Testis (tissue), 3 donors: ENCODE measurements around the gene PHF10. TPM values are rescaled to one million over a fixed set of nuclear protein-coding genes. Genes with fewer than 3 reads are reported as not detected.

Source experiments
- DNase-seq: peaks from one replicate; pipeline ENCODE4 v3.0.0-alpha.2; 2019
- H3K27ac ChIP-seq, 2 donors: fragments of 200-600 bp; sonication (generic); one replicate each; pipeline ENCODE4 v1.5.1; 2019
- H3K27me3 ChIP-seq: fragments of 200-600 bp; sonication (generic); one replicate; pipeline ENCODE4 v1.5.1; 2019
- H3K36me3 ChIP-seq: fragments of 200-600 bp; sonication (generic); one replicate; pipeline ENCODE4 v1.5.1; 2017; ENCODE audit warnings: low read depth; ENCODE audit errors: missing control alignments
- H3K4me1 ChIP-seq: fragments of 200-600 bp; sonication (generic); one replicate; pipeline ENCODE4 v1.5.1; 2019
- H3K4me3 ChIP-seq, 2 donors: fragments of 200-600 bp; sonication (generic); one replicate each; pipeline ENCODE4 v1.5.1; 2017 to 2019
- H3K9me3 ChIP-seq: fragments of 200-600 bp; sonication (generic); one replicate; pipeline ENCODE4 v1.5.1; 2017
- POLR2A ChIP-seq: fragments of 450-650 bp; IDR thresholded peaks from one replicate; pipeline ENCODE4 v1.6.1; 2017; ENCODE audit warnings: antibody characterized with exemption, mild to moderate bottlenecking, moderate library complexity
- WGBS, 2 donors: methylation state at CpG; one replicate each; pipeline ENCODE4 v1.1.5; 2018; 5-methylcytosine and 5-hydroxymethylcytosine counted together
- intact Hi-C: fragments of 100-400 bp; cut with DNase I; formaldehyde crosslinking; loops from one replicate; pipeline ENCODE4 v1.15.1; 2023; ENCODE audit warnings: low total_unique reads
- polyA plus RNA-seq: library from polyadenylated mRNA; stranded (reverse); fragments of 350-450 nt; fragmentation: Illumina TruSeq; extraction: RNeasy Lipid Tissue Mini Kit (QIAGEN cat#74804); gene quantifications from one replicate; pipeline ENCODE4 v1.2.3, GENCODE V29; 2014; ENCODE audit warnings: low read depth, low replicate concordance; ENCODE audit not compliant: insufficient read depth
- total RNA-seq, 2 donors: library from RNA; depleted of rRNA; stranded (reverse); fragments of >200 nt; gene quantifications; one replicate each; pipeline ENCODE4 v1.2.3, GENCODE V29; 2016
- TF ChIP-seq, protein P1 (sequence below), 3 experiments: fragments of 450-650 bp in 2 of 3; fragments of 200-600 bp in 1 of 3; sonication (generic) in 1 of 3; IDR thresholded peaks; one replicate each; pipeline ENCODE4 v1.5.1; 2016 to 2019; ENCODE audit warnings: antibody characterized with exemption in 3 of 3, mild to moderate bottlenecking in 2 of 3, moderate library complexity in 1 of 3

PHF10 gene
- total and polyA plus RNA-seq, 3 donors from 2014 or later, result 46.1 to 69.5 (median 64.0) TPM

- no peak for TF ChIP-seq POLR2A
- TF ChIP-seq, protein P1, sequence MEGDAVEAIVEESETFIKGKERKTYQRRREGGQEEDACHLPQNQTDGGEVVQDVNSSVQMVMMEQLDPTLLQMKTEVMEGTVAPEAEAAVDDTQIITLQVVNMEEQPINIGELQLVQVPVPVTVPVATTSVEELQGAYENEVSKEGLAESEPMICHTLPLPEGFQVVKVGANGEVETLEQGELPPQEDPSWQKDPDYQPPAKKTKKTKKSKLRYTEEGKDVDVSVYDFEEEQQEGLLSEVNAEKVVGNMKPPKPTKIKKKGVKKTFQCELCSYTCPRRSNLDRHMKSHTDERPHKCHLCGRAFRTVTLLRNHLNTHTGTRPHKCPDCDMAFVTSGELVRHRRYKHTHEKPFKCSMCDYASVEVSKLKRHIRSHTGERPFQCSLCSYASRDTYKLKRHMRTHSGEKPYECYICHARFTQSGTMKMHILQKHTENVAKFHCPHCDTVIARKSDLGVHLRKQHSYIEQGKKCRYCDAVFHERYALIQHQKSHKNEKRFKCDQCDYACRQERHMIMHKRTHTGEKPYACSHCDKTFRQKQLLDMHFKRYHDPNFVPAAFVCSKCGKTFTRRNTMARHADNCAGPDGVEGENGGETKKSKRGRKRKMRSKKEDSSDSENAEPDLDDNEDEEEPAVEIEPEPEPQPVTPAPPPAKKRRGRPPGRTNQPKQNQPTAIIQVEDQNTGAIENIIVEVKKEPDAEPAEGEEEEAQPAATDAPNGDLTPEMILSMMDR (IDR thresholded peaks at IDR 0.05), result no peak
- no peaks in the 10 kb centered on the region for H3K27me3 ChIP-seq
- no peak for DNase-seq
- H3K4me1 ChIP-seq, result no peaks in the 10 kb centered on the region
- intact Hi-C loops, result no loop called here
- WGBS, 2 donors, result 78 to 83% methylated on average over 8 to 10 of the region's 10 CpGs
- H3K9me3 ChIP-seq, result no peaks in the 10 kb centered on the region
- H3K27ac ChIP-seq, result no peak overlapping the region
- peaks cover under 1% of the 10 kb centered on the region for H3K36me3 ChIP-seq
- no peak overlapping the region for H3K4me3 ChIP-seq
Observed at GRCh38 chr6:169763308-169763707, 39.0 kb upstream of the PHF10 start.

GRCh38 chr6:169755162-169755561, 30.9 kb upstream of the PHF10 start:
- H3K4me1 ChIP-seq, result peaks cover 9% of the 10 kb centered on the region
- intact Hi-C loops, result no loop called here
- DNase-seq, result no peak
- no peaks in the 10 kb centered on the region for H3K9me3 ChIP-seq
- no peak overlapping the region for H3K4me3 ChIP-seq
- TF ChIP-seq, protein P1 (IDR thresholded peaks at IDR 0.05), result no peak
- no peak for TF ChIP-seq POLR2A
- no peak overlapping the region for H3K27ac ChIP-seq
- peaks cover 4% of the 10 kb centered on the region for H3K36me3 ChIP-seq
- no peaks in the 10 kb centered on the region for H3K27me3 ChIP-seq
- 84 to 85% methylated on average over 6 of the region's 6 CpGs for WGBS, 2 donors

DNA sequence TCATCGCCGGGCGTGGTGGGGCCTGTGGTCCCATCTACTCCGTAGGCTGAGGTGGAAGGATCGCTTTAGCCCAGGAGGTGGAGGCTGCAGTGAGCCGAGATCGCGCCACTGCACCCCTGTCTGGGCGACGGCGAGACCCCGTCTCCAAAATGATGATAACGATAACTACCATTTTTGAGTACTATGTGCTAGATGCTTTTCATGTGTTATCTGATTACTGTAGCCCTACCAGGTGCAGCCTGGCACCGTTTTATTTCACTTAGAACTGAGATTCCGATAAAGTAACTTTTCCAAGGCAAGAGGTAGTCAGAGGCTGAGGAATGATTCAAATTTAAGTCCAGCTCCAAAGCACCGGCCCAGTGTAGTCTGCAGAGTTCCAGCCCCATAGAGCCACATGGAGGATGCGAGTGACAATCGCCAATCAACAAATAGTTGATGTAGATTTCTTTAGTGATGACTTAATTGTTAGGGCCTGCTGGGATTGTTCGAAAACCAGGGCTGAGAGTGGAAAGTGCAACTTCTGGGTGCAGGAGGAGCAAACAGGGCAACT, 27.8 kb upstream of the PHF10 start:
- TF ChIP-seq, protein P1 (IDR thresholded peaks at IDR 0.05), result no peak
- no peak for TF ChIP-seq POLR2A
- Histone ChIP-seq H3K4me3 (peak overlapping the region; percentile 85 to 94), H3K36me3 (no peaks in the 10 kb centered on the region), H3K27me3 (no peaks in the 10 kb centered on the region), H3K4me1 (peaks cover 11% of the 10 kb centered on the region), H3K9me3 (no peaks in the 10 kb centered on the region), H3K27ac (peak overlapping the region; percentile 86 to 88)
- intact Hi-C loops, result no loop called here
- WGBS, 2 donors, result 5 to 7% methylated on average over 15 to 19 of the region's 19 CpGs
- DNase-seq, result peak; percentile 30

DNA sequence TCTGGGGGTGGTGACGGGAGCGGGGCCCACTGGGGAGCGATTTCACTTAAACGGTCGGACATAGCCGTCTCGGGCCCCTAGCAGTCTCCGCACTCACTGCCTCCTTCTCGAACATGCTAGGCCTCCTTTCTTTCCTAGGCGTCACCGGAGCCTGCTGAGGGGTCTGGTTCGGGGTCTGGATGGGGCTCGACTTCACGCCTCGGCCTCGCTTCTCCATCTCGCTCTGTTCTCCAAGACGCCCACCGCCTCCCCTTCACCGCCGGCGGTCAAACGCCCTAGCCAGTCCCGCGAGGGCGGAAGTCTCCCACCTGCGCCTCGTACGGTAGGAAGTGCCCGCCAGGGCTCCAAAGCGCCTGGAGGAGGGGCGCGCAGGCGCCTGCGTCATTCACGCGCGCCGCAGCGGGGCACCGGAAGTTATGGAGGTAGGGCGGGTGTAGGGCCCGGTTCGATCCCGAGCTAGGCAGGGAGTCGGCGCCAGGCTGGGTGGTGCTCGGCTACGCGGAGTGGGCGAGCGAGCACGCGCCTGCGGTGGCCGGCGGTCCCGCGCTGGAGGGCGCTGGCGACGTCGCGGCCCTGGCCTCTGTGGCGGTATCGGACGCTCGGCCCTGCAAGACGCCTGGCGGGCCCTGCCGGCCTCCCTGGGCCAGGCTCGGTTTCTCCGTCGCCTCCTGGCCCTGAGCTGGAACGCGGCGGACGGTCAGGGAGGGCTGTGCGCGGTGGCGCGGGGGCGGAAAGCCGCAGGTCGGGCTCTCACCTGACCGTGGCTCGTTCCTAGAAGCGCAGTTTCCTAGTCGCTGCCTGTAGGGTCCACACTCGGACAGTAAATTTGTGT, 27.2 kb upstream of the PHF10 start, which contains the start of the genes DYNLT2 and ERMARD:
Gene DYNLT2 (minus strand): TSS at position 331 of the 832 bp plus-strand sequence. CDS start 114 bp downstream, at position 217.
Gene ERMARD (plus strand): TSS at position 381 of the 832 bp plus-strand sequence. CDS start 36 bp downstream, at position 417.
- Histone ChIP-seq H3K9me3 (no peaks in the 10 kb centered on the region), H3K36me3 (no peaks in the 10 kb centered on the region), H3K4me1 (peaks cover 11% of the 10 kb centered on the region), H3K4me3 (peak within 1 kb of the TSS; percentile 85 to 94), H3K27me3 (no peaks in the 10 kb centered on the region), H3K27ac (peak within 1 kb of the TSS; percentile 86 to 88)
- peak; percentile 95 for DNase-seq
- 0 to 1% methylated on average over 7 to 67 of the region's 90 CpGs for WGBS, 2 donors
- intact Hi-C loops, result no loop called here
- TF ChIP-seq, protein P1 (IDR thresholded peaks at IDR 0.05), result peak in 2 of 3 experiments; percentile 26 to 45
- TF ChIP-seq POLR2A, result peak; percentile 49
